ENCODE data around the gene FSCB. TPM values are rescaled to one million over a fixed set of nuclear protein-coding genes. Genes with fewer than 3 reads are reported as not detected.

FSCB gene
- total and polyA plus RNA-seq, 2 donors, result 0.90 TPM; not detected in 1

DNA sequence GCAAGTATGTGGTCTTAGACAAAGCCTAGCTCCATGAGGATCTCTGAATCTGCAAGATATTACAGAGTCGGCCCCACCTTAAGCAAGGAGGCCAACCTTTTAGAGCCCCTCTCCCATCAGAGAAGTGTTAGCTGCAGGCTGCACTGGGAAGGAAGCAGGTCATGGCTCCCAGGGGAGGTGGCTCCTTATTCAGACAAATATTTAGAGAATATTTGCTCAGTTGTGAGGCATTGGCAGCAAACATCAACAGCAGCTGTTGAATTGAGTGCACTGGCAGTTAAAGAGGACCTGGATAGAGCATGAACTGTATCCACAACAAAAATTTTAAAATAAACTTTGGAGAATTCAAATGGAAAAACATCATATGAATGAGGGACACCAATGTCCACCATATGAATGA is 44.7 kb downstream of the FSCB start:
- no peaks in the 10 kb centered on the region for H3K36me3 ChIP-seq (ENCODE audit: insufficient read depth)
- H3K27ac ChIP-seq (ENCODE audit: low read depth), result no peak overlapping the region
- no peak overlapping the region for H3K4me3 ChIP-seq (ENCODE audit: low read depth, low read length)
- H3K4me1 ChIP-seq (ENCODE audit: insufficient read depth), result no peaks in the 10 kb centered on the region
- DNase-seq (ENCODE audit: extremely low spot score), result no peak
- 55% methylated on average over 1 of the region's 1 CpG for WGBS

GRCh38 chr14:44461811-44462210 is 45.3 kb downstream of the FSCB start:
- no peaks in the 10 kb centered on the region for H3K4me1 ChIP-seq (ENCODE audit: insufficient read depth)
- no peak overlapping the region for H3K4me3 ChIP-seq (ENCODE audit: low read depth, low read length)
- DNase-seq (ENCODE audit: extremely low spot score), result no peak
- WGBS, result 65% methylated on average over 2 of the region's 2 CpGs
- H3K27ac ChIP-seq (ENCODE audit: low read depth), result no peak overlapping the region
- H3K36me3 ChIP-seq (ENCODE audit: insufficient read depth), result no peaks in the 10 kb centered on the region
